GM12892 (cell line): ENCODE measurements around the gene FBXO44.

Experiments used
- POLR2A ChIP-seq: IDR thresholded peaks from 2 replicates; pipeline ENCODE4 v1.6.1; 2011; ENCODE audit warnings: low read depth, low read length, control low read depth
- POLR2AphosphoS5 ChIP-seq: IDR thresholded peaks from 2 replicates; pipeline ENCODE4 v1.6.1; 2011; ENCODE audit warnings: low read depth, low read length, control low read depth
- TAF1 ChIP-seq: IDR thresholded peaks from 2 replicates; pipeline ENCODE4 v1.6.1; 2011; ENCODE audit warnings: low read depth, mild to moderate bottlenecking, control low read depth, low read length, borderline replicate concordance

DNA sequence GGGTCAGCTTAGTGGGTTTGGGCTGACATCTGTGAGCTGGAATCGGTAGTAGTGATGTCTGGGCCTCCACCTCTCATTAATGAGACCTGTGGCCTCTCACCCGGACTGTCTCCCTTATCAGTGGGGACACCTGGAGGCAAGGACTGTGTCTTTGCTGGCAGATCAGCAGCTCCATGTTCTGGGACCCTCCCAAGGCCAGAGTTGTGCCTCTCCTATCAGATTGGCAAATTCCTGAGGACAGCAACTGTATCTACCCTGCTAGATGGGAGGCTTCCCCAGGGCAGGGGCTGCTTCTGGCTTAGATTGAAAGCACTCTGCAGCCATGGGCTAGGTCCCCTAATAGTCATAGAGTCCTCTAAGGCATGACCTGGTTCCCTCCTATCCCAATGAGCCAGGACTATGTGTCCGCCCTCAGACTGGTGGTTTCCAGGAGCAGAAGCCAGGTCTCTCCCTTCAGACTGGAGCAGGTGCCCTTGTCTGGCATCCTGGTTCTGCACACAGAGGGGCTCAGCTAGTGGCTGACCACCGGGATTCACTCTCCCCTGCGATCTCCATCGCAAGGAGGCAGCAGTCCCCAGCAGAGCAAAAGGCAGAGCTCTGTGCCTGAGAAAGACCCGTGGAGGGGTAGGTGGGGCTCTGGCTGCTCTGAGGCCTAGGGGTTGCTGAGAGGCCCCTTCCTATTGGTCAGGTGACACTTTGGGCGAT, 42.7 kb downstream of the FBXO44 start:
- no peak for TF ChIP-seq POLR2A
- TF ChIP-seq POLR2AphosphoS5 = no peak
- no peak for TF ChIP-seq TAF1
